HG02763 (cell line): ENCODE results near the gene ADH7.

Experiments
- ATAC-seq: cut with Tn5 transposase; IDR thresholded peaks from one replicate; pipeline ENCODE4 v1.9.1; 2021; ENCODE audit warnings: mild to moderate bottlenecking, moderate library complexity; ENCODE audit not compliant: unreplicated experiment

The ADH7 gene

DNA sequence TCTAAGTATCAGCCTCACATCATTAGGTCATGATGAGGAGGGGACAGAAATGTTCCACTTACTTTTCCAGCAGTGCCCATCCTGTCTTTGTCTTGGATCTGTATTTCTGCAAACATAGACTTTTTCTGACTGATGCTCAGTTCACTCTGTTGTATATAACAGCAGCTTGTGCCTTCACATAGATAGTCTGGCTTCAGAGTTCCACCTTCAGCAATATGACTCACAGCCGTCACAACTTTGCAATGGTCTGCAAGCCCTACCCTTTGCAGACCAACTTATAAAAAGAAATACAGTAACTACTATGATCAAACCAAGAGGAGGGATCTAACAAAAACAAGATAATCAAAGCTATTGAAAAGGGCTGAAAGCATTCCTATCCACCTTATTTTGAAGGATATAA, at the start of gene ADH7:
TSS of gene ADH7 (minus strand) at position 189 of the 400 bp plus-strand sequence. CDS start at position 80, 109 bp downstream.
- no peak for ATAC-seq

DNA sequence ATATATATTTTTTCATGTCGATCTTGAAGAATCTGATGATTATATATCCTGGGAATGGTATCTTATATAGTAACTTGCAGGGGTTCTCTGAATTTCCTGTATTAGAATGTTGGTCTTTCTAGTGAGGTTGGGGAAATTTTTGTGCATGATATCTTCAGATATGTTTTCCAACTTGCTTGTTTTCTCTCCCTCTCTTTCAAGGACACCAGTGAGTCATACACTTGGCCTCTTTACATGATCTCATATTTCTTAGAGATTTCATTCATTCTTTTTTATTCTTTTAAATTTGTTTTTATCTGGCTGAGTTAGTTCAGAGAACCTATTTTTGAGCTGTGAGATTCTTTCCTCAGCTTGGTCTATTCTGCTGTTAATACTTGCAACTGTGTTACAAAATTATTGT, 48.5 kb upstream of the ADH7 start:
- no peak for ATAC-seq

DNA sequence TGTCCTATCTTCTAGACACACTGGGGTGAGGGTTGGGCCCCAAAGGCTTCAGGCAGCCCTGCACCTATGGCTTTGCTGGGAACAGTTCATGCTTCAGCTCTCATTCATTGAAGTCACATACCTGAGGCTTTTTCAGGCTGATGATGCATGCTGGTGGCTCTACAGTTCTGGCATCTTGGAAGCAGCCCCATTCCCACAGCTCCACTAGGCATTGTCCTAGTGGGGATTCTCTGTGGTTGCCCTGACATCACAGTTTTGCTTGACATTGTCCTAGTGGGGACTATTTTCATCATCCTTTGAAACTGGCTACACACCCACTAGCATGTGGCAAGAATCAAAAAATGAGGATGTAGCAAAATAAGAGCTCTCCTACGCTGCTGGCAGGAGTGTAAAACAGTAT, 38.0 kb upstream of the ADH7 start:
- ATAC-seq, result no peak

DNA sequence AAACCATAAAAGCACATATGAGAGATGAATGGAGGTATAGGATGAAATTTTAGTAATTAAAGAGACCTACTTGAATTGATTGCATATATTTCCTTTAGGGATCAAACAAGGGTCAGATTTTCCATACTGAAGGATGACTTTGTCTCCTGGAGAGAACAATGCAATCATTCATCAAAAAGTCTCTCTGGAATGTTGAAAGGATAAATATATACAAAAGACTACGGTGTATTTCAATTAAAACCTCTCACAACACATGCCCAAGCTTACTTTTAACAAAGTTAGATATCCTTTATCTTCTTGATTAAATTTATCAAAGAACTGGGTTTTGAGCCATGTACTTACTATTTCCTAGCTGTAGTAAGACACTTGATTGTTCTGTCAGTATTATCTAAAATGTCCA, 36.8 kb upstream of the ADH7 start:
- no peak for ATAC-seq

DNA sequence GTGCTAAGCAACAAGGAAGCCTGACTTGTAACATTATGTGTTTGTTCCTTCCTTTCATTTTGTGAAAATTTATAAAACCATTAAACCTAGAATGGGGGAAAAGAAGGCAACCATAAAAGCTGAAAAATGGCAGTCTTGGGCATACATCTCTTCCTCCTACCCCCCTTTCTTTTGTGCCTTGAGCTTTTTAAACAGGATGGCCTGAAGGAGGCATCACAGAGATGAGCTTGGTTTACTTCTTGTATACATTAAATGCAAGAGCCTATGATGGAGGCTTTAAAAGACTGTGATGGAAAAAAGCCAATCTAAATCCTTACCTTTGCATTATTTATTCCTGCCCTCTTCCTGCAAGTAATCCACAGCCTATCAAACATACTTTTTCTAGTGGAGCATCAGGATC, 36.2 kb upstream of the ADH7 start:
- ATAC-seq, result no peak

DNA sequence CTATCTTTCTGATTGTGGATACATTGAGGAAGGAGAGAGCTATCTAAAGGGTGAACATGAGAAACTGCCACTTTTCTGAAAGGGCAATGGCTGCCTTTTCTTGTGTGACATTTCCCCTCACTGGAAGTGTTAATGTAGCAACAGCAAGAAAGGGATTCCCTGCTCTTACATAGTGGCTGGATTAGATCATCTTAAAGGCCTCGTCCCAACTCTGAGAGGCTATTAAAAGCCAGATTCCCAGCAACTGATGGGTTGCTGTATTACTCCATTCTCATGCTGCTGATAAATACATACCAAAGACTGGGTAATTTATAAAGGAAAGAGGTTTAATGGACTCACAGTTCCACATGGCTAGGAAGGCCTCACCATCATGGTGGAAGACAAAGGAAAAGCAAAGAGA, 33.7 kb upstream of the ADH7 start:
- no peak for ATAC-seq

DNA sequence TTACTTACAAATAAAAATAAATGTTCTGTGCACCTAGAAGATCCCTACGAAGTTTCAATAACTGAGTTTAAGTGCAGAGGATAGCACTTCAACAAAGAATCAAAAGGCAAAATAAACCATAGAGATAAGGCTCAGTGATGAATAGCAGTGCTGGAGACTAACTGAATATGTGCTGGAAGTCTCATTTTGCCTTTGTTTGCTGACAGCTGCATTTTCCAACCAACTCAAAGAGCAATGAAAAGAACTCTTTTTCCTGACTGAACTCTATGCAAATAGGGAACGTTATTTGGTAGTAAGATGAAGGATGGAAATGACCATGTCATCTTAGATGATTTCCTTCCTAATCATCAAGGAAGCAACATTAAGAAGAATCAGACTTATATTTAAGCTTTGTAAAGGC, 32.7 kb upstream of the ADH7 start:
- ATAC-seq, result no peak

DNA sequence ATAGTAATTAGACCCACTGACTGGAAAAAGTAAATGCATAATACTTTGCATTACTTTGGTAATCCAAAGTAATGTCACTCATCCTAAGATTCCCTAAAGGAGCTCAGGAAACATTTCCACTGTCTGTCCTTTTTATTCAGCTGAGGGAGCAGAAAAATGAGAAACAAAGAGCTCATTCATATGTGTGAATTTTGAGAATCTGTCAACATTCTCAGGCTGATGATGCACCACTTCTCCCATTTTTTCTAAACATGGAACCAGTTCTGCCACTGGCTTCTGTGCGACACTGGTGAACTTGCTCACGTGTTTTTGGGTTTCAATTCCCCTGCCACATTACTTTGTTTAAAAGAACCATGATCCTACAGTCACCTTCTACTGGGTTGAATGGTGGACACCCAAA, 28.4 kb upstream of the ADH7 start:
- ATAC-seq, result no peak

DNA sequence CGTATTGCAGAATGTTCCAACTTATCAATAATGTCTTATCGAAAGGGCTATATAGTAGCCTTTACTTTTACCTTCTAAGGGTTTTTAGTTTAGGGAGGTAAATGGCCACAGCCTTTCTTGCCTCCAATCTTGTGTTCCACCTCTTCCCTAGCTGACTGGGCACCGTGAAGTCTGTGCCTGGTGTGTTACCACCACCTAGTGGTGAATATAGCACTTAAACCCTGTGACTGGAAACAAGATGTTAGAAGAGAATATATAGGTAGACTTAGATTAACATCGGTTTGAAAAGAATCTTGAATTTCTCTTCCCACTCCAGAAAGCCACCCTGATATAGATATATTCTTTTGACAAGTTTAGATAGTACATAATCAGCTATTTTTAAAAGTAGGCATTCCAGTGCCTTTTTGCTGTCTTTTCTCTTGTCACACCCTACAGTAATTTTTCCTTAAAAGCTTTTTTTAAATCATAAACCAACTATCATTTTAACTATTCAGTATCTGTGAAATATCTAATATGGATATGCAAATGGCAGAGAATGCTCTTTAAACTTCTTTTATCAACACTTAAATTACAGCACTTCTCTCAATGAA, 27.8 kb upstream of the ADH7 start:
- peak; percentile 89 for ATAC-seq

DNA sequence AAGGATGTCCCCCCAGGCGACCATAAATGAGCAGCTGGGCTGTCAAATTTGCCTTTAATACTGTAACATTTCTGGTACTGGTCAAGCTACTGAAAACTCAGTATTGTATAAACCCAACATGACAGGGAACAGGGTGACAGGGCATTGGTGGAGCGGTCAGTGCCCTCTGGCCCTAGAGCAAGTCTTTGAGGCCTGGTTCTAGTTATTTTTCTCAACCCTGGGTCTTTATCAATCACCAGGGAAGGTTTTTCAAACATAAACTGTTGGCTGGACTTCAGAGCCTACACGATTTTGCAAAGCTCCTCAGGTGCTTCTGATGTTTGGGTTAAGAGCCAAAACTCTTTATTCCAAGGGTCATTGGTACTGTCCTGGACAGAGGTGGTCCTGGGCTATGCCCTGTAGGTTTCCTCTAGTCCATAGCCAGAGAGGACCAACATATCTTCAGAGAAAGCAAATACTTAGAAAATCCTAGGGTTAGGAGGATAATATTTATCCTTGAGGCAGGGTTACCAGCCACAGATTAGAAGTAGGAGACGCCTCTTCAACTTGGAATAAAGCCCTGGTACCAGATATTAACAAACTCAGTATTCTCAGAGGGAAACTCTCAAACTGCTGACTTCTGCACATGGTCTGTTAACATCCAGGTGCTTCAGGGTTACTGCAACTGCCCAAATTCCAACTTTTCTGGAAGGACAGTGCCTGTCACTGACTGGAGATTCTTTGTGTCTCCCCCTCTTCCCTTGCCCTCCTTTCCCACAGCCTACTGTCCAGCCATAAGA, 26.7 kb upstream of the ADH7 start:
- no peak for ATAC-seq

DNA sequence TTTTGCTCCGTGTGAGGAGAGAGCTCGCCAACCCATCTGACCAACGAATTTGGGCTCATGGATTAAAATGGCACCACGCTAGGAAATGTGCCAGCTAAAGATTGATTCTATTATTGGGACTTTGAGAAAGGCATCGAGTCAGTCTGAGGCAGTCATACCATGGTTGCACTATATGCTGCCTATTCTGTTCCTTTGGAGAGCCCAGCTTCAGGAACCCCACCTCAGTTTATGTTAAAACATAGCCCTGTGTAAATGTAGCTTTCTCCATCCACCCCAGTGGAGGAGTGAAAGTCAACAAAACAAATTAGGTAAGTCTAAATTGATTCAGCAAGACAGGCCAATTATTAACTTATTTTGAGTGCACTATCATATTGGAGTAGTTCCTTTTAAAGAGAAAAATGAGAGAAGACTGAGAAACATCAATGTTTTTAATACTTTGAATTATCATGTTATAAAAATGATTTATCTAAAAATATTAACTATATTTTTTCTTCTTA, 24.5 kb upstream of the ADH7 start:
- no peak for ATAC-seq

DNA sequence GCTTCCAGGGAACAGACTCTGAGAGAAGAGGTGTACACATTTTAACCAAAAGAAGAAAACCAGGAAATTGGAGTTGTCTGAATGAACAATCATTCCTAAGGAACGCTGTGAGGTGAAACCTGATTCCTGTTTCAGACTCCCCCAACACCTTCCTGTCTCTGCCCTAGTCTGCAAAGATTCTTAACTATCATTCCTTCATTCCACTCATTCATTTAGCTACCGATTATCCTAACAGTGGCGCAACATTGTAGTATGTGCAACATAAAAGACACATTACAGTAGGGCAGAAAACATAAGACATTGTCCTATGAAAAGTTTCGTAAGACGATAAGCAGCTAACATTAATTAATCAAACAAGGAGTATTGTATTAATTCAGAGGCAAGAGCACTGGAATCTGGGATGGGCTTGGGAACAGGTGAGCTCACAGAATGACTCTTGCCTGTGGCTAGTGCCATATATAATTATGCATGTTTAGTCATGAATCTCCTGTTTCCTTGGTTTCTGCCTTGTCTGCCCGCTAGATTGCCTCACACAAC, 23.8 kb upstream of the ADH7 start:
- no peak for ATAC-seq

DNA sequence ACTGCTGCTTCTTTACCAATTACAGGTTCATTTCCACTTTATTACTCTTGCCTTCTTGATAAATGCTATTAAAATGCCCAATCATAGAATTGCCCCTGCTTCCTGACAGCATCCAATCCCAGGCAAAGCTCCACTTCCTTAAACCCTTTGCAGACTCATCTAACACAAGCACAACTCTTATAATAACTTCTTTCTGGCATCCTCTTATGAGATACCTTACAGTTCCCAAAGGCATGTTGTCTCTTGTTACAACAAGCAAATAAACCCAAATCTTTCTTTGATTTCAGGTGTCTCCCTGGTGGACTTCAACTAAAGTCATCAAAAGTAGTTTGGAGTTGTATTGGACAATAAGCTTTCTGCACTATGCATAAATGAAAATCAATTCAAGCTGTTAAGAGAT, 22.5 kb upstream of the ADH7 start:
- ATAC-seq, result no peak

DNA sequence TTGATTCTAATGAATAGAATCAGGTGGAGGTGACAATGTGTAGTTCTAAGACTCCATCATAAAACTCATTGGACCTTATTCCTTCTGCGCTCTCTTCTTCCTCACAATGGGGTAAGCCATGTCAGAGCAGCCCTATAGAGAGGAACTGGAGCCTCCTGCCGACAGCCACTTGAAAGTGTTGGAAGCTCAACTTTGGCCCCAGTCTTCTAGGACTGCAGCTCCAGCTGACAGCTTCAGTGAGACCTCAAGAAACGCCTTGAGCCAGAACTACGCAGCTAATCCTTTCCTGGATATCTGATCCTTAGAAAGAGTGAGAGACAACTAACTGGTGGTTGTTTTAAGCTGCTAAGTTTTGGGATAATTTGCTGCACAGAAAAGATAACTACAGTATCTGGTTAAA, 22.1 kb upstream of the ADH7 start:
- ATAC-seq, result no peak

DNA sequence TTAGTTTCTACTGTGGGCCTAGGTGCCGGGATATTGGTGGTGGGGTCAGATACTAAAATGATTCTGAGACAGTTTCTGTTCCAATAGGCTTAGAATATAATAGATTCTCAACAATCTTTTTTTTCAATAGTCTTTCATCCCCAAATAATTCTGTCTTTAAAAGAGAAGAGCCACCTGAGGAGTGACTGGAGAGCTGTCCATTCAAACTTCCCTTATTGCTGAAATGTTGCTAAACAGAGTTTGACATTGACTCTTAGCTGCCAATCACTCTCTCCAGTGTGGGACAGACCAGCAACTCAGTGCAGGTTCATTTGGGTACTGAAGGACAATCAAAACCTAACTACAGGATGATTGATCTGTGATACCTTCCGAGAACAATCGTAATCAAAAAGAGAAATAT, 12.4 kb upstream of the ADH7 start:
- ATAC-seq, result peak; percentile 19

DNA sequence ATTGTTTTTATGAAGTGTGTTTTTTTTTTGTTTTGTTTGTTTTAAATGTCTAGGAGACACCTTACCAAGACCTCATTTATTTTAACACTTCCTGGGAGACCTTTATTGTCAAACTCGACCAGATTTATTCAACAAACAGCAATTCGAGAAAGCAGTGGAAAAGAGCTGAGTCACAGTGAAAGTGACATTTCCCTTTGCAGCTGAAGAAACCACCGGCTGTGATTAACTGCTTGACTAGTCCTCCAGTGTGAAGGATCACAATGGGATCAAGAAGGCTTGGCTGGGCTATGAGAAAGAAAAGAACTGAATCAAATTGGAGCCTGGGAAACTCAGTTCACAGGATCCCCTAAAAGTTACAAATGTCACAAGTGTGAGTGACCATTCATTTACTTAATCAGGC, 11.9 kb upstream of the ADH7 start:
- peak; percentile 96 for ATAC-seq

DNA sequence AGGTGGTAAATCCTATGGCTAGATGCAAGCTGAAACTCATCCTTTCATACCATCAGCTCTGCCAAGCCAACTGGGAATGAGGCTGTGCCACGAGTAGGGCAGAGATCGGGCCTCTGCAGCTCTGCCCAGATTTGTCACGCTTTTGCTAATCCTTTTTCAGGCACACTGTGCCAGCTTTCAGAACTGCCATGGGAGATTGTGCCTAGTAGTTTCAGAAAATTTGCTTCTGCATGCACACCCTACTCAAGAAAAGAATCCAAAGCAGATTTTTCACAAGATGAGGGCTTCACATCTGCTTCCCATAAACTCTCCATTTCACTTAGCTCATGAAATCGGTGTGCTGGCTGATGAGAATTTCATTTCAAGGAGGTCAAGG, 3.3 kb upstream of the ADH7 start:
- ATAC-seq, result no peak

DNA sequence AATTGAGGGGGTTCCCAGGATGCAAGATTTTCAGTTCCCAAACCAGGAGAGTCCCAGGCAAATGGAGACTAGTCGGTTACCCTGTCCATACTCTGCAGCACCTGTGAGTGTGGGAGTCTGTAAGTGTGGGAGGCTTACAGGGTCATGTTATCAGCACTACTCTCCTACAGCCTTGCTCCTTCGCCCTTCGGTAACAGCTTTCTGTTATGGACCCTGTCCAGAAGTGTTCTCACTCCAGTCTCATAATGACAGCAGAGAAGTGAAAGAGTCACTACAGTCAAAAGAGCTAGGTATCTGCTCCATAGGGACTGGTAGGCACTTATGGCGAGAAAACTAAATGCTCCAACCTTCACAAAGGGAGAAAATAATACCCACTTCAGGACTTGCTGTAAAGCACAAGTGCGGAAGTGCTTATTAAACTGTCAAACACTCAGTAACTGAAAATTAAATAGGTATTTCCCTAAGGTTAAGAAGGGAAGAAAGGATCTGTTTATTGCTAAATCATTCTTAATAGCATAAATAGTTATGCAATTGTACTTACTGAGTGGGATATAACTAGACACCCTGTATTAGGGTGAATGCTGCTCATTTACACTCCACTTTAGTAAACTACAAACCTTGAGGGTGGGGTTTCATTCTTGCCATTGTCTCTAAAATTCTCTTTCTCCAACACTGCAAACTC, 2.7 kb upstream of the ADH7 start:
- ATAC-seq, result no peak

DNA sequence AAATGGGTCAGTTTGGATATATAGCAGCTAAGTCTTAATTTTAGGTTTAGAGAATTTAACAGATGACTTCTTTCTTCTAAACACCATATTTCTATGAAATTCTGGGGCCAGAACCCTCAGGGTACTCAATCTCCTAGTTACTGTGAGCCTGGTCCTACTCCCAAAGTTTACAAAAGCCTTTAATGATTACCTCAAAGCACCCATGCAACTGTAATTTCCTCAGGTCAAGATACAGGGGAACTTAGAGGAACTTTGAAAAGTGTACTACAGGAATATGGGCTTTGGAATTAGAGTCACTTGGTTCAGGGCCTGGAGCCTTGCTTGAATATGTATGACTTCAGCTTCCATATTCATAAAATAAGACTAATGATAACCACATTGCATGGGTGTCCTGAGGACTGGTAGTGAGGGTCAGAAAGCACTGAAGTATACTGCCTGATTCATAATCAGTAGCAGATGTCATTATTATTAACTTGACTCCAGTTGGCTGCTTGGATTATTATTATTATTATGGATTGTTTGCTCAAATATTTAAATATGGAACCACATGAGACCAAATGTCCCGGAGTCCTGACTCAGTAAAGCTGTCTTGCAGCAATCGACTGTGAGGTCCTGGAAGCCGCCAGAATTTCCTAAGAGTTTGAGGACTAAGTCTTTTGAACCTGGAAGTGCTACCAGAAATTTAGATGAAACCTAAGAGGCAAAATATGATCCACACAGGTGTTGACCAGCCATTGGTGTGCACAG, 2.0 kb upstream of the ADH7 start:
- no peak for ATAC-seq

DNA sequence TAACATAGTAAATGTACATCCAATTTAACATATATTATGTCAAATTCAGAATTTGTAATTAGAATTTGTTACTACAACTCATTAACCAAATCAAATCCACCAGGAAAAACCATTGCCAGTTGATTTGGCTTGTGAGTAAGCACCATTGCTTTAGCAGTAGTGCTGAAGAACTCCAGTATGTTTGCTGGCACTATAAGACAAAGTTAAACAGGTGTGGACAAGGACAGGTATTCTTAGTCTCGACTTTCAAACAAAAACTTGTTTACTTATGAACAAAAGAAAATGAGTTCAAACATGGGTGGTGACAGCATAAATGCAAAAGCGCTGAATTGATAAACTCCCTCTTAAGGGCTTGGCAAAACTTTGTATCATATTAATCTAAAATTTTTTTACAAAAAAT, 1.3 kb upstream of the ADH7 start:
- no peak for ATAC-seq

DNA sequence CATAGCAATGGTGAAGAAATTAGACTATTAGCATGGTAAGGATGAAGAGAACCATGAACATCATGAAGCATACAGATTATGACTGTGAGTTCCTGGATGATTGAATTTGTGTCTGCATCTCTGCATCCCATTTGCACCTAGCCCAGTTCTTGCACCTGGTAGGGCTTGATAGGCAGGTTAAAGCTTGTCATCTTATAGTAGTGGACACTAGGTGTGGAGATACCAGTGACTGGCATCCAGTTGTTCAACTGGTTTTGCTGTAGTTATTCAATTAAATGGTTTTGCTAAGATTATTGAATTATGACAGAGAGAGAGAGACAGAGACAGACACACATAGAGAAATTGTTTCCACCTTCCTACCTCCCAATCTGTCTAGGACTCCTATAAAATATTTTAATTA, 5.0 kb downstream of the ADH7 start:
- ATAC-seq, result no peak
